ENCODE data around the gene EIF3C.
"Not testable (repeated sequence)": the region's sequence is repeated elsewhere in the genome, so short reads cannot be mapped to it uniquely, and the experiment has no call there.

The EIF3C gene, protein sequence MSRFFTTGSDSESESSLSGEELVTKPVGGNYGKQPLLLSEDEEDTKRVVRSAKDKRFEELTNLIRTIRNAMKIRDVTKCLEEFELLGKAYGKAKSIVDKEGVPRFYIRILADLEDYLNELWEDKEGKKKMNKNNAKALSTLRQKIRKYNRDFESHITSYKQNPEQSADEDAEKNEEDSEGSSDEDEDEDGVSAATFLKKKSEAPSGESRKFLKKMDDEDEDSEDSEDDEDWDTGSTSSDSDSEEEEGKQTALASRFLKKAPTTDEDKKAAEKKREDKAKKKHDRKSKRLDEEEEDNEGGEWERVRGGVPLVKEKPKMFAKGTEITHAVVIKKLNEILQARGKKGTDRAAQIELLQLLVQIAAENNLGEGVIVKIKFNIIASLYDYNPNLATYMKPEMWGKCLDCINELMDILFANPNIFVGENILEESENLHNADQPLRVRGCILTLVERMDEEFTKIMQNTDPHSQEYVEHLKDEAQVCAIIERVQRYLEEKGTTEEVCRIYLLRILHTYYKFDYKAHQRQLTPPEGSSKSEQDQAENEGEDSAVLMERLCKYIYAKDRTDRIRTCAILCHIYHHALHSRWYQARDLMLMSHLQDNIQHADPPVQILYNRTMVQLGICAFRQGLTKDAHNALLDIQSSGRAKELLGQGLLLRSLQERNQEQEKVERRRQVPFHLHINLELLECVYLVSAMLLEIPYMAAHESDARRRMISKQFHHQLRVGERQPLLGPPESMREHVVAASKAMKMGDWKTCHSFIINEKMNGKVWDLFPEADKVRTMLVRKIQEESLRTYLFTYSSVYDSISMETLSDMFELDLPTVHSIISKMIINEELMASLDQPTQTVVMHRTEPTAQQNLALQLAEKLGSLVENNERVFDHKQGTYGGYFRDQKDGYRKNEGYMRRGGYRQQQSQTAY

DNA sequence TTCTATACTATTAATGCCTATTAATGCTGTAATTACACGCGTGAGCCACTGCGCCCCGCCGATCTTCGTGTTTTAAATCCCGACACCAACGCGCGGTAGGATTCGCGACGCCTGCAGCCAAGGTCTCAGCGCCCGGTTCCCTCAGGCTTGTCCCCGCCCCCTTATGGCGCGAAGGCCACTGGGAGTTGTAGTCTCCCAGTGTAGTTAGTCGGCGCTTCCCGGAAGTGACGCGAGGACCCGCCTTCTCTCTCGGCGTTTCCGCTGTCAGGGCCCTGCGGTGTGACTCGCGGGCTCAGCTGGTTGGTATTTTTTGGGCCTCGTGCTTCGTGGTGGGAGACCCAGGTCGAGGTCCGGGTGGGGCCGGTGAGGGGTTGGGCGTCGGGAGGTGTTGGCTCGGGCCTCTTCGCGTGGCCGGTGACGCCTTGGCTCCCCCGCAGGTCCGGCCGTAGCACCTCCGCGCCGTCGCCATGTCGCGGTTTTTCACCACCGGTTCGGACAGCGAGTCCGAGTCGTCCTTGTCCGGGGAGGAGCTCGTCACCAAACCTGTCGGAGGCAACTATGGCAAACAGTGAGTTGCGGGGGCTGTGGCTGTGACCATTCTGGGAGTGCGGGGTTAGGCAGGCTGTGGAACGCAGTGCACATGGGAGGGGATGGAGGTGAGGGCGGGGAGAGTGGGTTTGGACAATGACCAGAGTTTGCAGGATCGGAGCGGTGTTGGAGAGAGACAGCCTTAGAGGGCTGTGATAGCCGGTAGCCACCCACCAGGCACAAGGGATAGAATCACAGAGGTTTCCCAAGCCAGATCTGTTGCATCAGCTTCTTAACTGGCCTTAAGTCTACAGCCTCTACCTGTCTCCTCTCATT lies at the start of gene EIF3C:
EIF3C (plus strand) TSS at position 245 of the 864 bp plus-strand sequence; CDS start at position 468, 223 bp downstream.
- DNase-seq = not testable (repeated sequence)

DNA sequence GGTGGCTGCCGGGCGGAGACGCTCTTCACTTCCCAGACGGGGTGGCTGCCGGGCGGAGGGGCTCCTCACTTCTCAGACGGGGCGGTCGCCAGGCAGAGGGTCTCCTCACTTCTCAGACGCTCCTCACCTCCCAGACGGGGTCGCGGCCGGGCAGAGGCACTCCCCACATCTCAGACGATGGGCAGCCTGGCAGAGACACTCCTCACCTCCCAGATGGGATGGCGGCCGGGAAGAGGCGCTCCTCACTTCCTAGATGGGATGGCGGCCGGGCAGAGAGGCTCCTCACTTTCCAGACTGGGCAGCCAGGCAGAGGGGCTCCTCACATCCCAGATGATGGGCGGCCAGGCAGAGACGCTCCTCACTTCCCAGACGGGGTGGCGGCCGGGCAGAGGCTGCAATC lies 45.0 kb upstream of the EIF3C start:
- not testable (repeated sequence) for DNase-seq

DNA sequence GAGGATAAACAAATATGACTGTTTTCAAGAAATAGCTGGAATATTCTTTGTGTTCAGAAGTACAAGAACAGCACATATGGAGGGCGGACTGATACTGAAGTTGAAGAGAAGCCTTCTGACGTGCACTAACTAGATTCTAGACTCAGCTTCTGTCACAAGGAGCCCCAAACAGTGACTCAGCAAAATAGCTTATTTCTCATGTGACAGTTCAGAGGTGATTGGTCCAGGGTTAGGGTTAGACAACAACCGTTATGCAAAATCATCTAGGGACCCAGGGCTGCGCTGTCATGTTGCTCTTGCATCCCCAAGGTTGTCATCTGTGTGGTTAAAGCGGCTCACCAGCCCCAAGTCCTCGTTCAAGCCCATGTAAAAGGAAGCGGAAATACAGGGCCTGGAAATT lies 43.8 kb upstream of the EIF3C start:
- not testable (repeated sequence) for DNase-seq

DNA sequence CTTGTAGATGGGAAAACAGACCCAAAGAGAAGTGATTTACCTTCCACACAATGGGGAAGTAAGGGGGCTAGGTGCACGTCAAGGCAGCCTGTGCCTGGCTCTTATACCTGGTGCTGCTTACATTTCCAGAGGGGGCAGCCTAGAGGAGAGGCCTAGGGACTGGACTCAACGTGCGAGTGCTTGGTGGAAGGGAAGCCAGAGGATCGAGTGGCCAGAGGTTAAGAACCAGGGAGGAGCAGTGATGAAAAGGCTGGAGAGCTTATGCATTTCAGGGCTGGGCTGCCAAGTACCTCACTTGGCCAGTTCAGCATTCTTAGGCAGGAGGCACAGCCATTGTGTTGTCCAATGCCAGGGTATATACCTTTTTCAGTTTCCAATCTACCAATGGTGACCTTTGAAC lies 43.1 kb upstream of the EIF3C start:
- DNase-seq = not testable (repeated sequence)

DNA sequence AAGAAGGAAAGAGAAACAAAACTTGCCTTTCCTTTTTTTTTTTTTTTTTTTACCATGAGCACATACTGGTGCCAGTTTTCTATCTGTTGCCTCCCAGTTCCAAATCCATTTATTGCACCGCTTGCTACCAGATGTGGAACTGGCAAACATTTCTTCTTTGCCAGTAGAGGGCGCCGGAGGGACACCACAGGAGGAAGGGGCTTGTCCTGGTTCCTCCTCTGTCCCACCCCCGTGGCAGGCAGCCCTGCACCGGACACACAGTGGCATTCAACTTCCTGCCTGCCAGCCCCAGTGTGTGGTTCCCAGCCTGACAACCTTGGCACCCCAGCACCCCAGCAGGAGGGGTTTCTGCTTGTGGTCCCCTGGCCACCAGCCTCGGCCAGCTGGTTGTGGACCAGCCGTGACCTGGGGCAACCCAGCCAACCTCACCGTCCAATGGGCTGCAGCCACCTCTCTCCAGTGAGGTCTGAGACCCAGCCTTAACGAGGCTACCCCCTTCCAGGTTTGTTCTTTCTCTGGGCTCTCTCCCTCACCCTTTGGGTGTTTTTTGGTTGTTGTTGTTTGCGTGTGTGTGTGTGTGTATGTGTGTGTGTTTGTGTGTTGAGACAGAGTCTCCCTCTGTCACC lies 22.8 kb upstream of the EIF3C start:
- DNase-seq = not testable (repeated sequence)

DNA sequence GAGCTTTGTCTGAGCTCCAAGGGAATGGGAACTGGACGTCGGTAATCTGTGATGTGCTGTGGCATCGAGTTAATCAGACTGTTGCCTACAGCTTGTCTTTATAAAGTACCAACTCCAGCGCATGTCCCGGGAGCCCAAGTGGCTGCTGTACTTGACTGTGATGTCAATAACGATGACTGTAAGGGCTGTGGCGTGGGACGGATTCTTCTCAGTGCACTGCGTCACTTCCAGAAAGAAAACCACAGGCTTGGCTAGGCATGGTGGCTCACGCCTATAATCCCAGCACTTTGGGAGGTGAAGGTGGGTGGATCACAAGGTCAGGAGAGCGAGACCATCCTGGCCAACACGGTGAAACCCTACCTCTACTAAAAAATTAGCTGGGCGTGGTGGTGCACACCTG lies 21.8 kb upstream of the EIF3C start:
- DNase-seq = not testable (repeated sequence)

DNA sequence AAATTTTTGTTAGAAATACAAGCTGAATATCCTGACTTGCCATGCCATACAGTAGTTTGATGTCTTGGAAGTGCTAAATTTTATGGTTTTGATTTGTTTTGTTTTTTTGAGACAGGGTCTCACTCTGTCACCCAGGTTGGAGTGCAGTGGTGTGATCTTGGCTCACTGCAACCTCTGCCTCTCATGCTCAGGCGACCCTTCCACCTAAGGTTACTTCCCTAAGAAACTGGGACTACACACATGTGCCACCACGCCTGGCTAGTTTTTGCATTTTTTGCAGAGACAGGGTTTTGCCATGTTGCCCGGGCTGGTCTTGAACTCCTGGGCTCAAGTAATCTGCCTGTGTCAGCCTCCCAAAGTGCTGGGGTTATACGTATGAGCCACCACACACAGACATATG lies 19.5 kb upstream of the EIF3C start:
- not testable (repeated sequence) for DNase-seq

DNA sequence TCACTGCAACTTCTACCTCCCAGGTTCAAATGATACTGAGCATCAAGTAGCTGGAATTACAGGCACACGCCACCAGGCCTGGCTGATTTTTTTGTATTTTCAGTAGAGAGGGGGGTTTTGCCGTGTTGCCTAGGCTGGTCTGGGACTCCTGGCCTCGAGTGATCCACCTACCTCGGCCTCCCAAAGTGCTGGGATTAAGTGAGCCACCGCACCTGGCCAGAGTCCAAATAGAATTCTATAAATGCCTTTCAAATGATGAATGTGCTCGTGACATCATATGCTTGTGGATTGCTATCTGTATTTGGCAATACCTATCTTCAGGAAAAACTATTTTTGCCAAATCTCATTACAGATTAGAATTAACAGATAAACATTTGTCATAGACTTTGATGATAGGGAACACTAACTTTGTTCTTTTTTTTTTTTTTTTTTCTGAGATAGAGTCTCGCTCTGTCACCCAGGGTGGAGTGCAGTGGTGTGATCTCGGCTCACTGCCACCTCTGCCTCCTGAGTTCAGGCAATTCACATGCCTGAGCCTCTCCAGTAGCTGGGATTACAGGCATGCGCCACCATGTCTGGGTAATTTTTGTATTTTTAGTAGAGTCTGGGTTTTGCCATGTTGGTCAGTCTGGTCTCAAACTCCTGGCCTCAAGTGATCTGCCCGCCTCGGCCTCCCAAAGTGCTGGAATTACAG lies 17.9 kb upstream of the EIF3C start:
- DNase-seq = not testable (repeated sequence)

DNA sequence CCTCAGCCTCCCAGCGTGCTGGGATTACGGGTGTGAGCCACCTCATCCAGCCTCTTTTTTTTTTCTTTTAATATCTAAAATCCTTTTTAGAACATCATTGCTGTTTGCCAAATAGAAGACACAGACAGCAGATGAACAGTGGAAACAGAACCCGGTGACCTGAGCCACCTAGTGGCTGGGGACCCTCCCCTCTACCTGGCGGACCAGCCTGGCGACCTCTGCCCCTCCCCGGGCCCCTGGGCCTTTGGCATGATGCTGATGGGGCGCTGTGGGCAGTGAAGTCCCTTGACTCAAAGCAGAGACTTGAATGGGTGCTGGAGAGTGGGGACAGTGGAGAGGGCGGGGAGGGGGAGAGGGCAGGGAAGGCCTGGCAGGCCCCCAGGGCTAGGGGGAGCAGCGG lies 11.5 kb upstream of the EIF3C start:
- DNase-seq = not testable (repeated sequence)

DNA sequence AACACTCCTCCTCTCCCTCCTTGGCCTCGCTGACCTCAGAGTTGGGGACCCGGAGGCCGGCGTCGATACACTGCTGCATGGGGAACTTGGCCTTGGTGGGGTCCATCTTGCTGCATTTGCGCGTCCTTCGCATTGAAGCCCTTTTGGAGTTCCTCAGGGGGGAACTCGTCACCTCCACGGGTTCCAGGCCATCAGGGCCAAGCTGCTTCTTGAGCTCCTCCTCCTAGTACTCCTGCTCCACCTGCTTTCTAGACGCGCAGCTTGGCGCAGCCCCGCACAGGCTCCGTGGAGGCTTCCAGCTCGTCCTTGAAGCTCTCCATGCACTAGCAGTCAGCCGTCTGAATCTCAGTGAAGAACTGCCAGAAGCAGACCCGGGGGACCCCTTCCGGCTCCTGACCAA lies 10.9 kb upstream of the EIF3C start:
- not testable (repeated sequence) for DNase-seq

DNA sequence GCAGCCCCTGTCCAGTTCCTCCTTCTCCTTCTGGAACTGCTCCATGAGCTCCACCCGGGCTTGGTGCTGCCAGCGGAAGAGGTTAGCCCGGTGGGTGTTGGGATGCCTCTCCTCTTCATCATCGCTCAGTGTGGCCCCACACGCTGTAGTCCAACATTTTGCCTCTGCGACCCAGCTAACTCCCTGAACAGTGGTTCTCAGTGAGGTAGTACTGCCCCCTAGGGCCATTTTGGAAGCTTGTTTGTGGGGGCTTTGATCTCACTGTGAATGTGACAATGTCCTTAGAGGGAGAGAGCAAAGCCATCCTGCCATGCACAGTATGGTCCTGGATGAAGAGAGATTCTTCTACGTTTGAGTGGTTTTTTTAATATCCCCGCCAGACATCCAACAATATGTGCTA lies 9.9 kb upstream of the EIF3C start:
- not testable (repeated sequence) for DNase-seq

DNA sequence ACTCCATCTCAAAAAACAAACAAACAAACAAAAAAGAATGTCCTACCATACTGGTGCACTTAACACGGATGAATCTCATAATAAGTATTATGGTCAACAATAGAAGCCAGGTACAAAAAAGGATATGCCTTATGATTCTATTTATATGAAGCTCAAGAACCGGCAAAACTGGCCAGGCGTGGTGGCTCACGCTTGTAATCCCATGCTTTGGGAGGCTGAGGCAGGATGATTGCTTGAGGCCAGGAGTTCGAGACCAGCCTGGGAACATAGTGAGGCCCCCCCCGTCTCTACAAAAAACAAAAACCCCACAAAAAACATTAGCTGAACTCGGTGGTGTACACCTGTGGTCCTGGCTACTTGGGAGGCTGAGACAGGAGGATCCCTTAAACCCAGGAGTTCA lies 7.0 kb upstream of the EIF3C start:
- DNase-seq = not testable (repeated sequence)

DNA sequence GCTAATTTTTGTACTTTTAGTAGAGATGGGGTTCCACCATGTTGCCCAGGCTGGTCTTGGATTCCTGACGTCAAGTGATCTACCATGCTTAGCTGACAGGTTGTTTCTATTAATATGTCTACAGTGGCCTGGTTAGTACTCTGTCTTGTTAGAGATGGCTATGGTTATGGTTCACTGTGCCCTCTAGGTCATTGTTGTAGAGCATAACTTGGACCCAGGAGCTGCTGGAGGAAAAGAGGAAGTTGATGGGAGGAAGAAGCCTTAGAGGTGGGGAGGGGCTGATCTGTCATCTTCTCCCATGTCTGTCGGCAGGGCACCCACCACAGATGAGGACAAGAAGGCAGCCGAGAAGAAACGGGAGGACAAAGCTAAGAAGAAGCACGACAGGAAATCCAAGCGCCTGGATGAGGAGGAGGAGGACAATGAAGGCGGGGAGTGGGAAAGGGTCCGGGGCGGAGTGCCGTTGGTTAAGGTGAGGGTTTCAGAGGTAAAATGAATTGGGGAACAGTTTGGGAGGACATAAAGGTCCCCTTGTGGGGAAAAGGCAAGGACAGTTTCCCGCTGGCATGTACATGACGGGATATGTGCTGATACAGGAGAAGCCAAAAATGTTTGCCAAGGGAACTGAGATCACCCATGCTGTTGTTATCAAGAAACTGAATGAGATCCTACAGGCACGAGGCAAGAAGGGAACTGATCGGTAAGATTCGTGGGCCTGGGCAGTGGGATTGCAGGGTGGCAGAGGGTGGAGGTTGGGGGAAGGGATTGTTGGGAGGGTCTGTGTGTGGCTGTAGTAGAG lies 11.8 kb downstream of the EIF3C start:
- not testable (repeated sequence) for DNase-seq

DNA sequence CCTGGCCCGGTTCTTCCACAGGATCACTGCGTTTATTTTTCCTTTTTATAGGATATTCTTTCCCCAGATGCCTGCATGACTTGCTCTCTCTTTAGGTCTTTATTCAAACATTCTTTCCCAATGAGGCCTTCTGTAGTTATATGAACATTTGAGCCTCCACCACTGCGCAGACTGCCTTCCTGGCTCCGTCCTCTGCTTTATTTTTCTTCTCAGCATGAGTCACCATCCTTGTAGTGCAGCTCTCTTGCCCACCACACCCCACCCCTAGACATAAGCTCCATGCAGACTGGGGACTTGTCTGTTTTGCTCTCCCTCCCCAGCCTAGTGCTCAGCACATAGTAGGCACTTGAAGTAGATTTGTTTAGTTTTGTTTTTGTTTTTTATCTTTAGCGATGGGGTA lies 20.0 kb downstream of the EIF3C start:
- DNase-seq = not testable (repeated sequence)

DNA sequence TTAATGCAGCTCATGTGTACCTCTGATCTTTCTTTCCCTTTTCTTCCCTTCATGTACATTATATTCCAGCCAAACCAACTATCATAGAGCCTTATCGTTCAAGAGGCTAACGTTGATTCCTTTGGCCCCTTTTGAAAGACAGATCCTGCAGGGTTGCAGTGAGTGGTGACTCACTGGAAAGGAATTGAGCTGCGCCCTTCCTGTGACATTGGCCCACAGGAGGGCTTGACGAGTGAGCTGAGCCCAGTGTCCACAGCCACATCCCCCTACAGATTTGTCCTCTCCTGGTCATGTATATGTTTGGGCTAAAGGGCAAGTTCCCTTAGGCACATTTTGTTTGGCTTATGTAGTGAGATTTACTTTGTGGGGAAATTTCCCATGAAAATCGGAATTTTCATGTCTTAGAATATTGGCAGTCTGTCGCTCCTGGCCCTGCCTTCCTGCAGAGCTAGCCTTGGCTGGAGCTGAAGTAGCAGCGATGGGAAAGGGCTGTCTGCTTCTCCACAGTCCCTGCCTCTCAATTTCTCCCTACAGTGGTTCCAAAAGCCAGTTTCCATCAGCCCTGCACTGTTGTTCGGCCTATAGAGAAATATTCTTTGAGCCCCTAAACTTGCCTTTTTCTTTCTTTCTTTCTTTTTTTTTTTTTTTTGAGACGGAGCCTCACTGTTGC lies 21.3 kb downstream of the EIF3C start:
- DNase-seq = not testable (repeated sequence)

DNA sequence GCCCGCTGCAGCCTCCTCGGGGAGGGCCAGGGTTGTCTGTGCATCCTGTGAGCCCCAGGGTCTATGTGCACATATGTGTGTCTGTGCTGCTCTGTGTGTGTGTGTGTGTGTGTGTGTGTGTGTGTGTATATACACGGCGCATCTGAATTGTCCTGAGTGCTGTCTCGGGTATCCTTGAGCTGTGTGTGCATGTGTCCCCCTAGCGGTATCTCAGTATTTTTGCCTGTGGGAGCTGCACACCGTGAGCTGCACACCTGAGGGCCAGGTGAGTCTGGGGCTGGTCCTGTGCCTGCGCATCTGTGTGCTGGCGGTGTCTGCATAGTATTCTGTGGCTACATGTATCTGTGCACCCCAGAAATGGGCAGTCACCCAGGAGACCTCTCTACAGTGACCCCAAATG lies 28.5 kb downstream of the EIF3C start:
- not testable (repeated sequence) for DNase-seq

DNA sequence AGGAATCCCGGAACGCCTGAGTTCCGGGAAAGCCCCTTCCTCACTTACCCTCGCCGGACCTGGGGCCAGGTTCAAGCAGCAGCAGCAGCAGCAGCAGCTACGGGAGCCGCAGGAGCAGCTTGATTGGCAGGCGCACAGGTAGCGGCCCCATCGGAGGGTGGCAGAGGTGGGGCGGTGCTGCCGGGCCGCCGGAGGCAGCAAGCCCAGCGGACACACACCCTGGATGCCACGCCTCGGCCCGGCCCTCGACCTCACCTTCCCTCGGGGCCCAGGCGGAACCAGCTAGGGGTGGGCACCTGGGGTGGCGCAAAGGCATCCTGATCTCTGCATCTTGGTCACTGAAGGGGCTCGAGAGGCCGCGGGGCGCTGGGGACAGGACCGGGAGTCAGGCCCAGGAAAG lies 29.4 kb downstream of the EIF3C start:
- DNase-seq = not testable (repeated sequence)

DNA sequence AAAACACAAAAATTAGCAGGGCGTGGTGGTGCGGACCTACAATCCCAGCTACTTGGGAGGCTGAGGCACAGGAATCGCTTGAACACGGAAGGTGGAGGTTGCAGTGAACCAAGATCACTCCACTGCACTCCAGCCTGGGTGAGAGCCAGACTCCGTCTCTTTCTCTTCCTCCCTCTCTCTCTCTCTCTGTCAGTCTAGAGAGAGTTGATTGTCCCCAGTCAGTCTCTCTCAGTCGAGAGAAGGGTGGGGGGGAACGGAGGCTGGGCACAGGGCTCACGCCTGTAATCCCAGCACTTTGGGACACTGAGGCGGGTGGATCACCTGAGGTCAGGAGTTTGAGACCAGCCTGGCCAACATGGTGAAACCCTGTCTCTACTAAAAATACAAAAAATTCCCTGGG lies 30.0 kb downstream of the EIF3C start:
- not testable (repeated sequence) for DNase-seq

DNA sequence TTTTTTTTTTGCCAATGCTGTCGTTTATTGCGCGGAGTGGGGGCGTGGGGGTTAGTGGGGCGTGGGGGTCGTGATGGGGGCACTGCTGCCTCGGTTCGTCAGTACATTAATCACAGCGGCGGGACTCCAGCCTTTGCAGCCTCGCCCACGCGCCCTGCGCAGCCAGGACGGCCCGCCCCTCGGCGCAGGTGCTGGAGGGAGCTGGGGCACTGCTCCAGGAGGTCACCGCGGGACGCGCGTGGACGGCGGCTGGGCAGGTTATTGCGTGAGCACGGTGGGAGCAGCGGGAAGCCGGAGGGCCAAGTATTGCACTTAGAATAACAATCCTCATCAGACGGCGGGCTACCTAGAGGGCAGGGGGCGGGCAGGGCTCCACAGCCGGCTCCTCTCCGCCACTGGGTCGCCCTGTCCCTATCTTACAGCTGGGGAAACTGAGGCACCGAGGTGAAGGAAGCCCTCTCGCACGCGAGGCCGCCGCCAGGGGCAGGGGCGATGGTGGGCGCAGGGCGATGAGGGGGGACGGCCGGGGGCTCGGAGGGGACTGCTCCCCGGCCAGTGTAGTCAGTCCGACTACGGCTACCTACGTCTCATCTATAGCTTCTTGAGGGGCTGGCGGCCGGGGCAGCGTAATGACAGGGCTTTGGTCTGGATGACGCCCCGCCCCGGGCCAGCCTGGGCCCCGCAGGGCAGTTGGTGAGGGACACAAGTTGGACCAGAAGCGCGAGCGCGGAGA lies 35.5 kb downstream of the EIF3C start:
- not testable (repeated sequence) for DNase-seq
